ENCODE data around the gene USP17L22.
"Not testable (repeated sequence)": the region's sequence is repeated elsewhere in the genome, so short reads cannot be mapped to it uniquely, and the experiment has no call there.

Gene USP17L22, protein sequence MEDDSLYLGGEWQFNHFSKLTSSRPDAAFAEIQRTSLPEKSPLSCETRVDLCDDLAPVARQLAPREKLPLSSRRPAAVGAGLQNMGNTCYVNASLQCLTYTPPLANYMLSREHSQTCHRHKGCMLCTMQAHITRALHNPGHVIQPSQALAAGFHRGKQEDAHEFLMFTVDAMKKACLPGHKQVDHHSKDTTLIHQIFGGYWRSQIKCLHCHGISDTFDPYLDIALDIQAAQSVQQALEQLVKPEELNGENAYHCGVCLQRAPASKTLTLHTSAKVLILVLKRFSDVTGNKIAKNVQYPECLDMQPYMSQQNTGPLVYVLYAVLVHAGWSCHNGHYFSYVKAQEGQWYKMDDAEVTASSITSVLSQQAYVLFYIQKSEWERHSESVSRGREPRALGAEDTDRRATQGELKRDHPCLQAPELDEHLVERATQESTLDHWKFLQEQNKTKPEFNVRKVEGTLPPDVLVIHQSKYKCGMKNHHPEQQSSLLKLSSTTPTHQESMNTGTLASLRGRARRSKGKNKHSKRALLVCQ

DNA sequence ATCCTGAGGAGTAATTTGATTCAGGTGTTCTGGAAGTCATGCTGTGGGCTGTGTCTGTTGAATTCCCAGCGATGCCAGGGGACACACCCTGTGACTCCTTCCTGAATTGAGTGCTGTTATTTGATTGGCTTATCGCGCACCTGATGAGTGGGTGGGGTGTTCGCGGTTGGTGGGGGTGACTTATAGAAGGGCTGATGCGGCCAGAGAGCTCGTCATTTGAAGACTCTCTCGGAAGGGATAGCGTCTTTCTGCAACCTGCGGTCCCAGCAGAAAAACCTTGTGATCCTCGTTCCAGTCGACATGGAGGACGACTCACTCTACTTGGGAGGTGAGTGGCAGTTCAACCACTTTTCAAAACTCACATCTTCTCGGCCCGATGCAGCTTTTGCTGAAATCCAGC, at the start of gene USP17L22:
TSS of gene USP17L22 (plus strand) at position 301 of the 400 bp plus-strand sequence. CDS start at position 301, 0 bp downstream.
- not testable (repeated sequence) for DNase-seq (ENCODE audit: low read depth in 4 of 4, low spot score in 1 of 4)

DNA sequence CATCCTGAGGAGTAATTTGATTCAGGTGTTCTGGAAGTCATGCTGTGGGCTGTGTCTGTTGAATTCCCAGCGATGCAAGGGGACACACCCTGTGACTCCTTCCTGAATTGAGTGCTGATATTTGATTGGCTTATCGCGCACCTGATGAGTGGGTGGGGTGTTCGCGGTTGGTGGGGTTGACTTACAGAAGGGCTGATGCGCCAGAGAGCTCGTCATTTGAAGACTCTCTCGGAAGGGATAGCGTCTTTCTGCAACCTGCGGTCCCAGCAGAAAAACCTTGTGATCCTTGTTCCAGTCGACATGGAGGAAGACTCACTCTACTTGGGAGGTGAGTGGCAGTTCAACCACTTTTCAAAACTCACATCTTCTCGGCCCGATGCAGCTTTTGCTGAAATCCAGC, 47.6 kb upstream of the USP17L22 start, which contains the start of gene USP17L12:
TSS of gene USP17L12 (plus strand) at position 301 of the 400 bp plus-strand sequence. CDS start at position 301, 0 bp downstream.
- not testable (repeated sequence) for DNase-seq (ENCODE audit: low read depth in 4 of 4, low spot score in 1 of 4)

DNA sequence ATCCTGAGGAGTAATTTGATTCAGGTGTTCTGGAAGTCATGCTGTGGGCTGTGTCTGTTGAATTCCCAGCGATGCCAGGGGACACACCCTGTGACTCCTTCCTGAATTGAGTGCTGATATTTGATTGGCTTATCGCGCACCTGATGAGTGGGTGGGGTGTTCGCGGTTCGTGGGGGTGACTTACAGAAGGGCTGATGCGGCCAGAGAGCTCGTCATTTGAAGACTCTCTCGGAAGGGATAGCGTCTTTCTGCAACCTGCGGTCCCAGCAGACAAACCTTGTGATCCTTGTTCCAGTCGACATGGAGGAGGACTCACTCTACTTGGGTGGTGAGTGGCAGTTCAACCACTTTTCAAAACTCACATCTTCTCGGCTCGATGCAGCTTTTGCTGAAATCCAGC, 42.8 kb upstream of the USP17L22 start, which contains the start of gene USP17L13:
TSS of gene USP17L13 (plus strand) at position 301 of the 400 bp plus-strand sequence. CDS start at position 301, 0 bp downstream.
- DNase-seq (ENCODE audit: low read depth in 4 of 4, low spot score in 1 of 4): not testable (repeated sequence)

DNA sequence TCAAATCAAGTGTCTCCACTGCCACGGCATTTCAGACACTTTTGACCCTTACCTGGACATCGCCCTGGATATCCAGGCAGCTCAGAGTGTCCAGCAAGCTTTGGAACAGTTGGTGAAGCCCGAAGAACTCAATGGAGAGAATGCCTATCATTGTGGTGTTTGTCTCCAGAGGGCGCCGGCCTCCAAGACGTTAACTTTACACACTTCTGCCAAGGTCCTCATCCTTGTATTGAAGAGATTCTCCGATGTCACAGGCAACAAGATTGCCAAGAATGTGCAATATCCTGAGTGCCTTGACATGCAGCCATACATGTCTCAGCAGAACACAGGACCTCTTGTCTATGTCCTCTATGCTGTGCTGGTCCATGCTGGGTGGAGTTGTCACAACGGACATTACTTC, 37.2 kb upstream of the USP17L22 start:
- not testable (repeated sequence) for DNase-seq (ENCODE audit: low read depth in 4 of 4, low spot score in 1 of 4)

DNA sequence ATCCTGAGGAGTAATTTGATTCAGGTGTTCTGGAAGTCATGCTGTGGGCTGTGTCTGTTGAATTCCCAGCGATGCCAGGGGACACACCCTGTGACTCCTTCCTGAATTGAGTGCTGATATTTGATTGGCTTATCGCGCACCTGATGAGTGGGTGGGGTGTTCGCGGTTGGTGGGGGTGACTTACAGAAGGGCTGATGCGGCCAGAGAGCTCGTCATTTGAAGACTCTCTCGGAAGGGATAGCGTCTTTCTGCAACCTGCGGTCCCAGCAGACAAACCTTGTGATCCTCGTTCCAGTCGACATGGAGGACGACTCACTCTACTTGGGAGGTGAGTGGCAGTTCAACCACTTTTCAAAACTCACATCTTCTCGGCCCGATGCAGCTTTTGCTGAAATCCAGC, 33.3 kb upstream of the USP17L22 start, which contains the start of gene USP17L15:
TSS of gene USP17L15 (plus strand) at position 301 of the 400 bp plus-strand sequence. CDS start at position 301, 0 bp downstream.
- not testable (repeated sequence) for DNase-seq (ENCODE audit: low read depth in 4 of 4, low spot score in 1 of 4)

DNA sequence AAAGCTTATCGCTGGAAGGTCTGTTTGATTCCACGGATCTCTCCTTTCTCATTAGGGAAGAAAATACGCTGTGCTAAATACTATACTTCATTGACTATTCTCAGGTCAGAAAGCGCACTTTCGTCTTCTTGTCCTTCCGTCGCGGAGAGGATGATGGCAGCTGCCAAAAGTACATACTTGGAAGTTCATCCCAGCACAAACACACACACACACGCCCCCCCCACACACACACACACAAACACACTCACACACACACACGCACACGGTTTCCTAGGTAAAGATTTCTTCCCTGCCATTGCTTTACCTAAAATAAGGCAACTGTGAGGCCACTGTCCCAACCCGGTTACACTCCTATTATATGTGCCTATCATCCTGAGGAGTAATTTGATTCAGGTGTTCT, 29.0 kb upstream of the USP17L22 start:
- not testable (repeated sequence) for DNase-seq (ENCODE audit: low read depth in 4 of 4, low spot score in 1 of 4)

DNA sequence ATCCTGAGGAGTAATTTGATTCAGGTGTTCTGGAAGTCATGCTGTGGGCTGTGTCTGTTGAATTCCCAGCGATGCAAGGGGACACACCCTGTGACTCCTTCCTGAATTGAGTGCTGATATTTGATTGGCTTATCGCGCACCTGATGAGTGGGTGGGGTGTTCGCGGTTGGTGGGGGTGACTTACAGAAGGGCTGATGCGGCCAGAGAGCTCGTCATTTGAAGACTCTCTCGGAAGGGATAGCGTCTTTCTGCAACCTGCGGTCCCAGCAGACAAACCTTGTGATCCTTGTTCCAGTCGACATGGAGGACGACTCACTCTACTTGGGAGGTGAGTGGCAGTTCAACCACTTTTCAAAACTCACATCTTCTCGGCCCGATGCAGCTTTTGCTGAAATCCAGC, 23.8 kb upstream of the USP17L22 start, which contains the start of gene USP17L17:
TSS of gene USP17L17 (plus strand) at position 301 of the 400 bp plus-strand sequence. CDS start at position 301, 0 bp downstream.
- not testable (repeated sequence) for DNase-seq (ENCODE audit: low read depth in 4 of 4, low spot score in 1 of 4)

DNA sequence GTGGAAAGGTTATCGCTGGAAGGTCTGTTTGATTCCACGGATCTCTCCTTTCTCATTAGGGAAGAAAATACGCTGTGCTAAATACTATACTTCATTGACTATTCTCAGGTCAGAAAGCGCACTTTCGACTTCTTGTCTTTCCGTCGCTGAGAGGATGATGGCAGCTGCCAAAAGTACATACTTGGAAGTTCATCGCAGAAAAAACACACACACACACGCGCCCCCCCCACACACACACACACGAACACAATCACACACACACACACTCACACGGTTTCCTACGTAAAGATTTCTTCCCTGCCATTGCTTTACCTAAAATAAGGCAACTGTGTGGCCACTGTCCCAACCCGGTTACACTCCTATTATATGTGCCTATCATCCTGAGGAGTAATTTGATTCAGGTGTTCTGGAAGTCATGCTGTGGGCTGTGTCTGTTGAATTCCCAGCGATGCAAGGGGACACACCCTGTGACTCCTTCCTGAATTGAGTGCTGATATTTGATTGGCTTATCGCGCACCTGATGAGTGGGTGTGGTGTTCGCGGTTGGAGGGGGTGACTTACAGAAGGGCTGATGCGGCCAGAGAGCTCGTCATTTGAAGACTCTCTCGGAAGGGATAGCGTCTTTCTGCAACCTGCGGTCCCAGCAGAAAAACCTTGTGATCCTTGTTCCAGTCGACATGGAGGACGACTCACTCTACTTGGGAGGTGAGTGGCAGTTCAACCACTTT, 19.3 kb upstream of the USP17L22 start, which contains the start of gene USP17L18:
TSS of gene USP17L18 (plus strand) at position 678 of the 728 bp plus-strand sequence. CDS start at position 678, 0 bp downstream.
- DNase-seq (ENCODE audit: low read depth in 4 of 4, low spot score in 1 of 4): not testable (repeated sequence)

DNA sequence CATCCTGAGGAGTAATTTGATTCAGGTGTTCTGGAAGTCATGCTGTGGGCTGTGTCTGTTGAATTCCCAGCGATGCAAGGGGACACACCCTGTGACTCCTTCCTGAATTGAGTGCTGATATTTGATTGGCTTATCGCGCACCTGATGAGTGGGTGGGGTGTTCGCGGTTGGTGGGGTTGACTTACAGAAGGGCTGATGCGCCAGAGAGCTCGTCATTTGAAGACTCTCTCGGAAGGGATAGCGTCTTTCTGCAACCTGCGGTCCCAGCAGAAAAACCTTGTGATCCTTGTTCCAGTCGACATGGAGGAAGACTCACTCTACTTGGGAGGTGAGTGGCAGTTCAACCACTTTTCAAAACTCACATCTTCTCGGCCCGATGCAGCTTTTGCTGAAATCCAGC, 14.3 kb upstream of the USP17L22 start, which contains the start of gene USP17L19:
TSS of gene USP17L19 (plus strand) at position 301 of the 400 bp plus-strand sequence. CDS start at position 301, 0 bp downstream.
- not testable (repeated sequence) for DNase-seq (ENCODE audit: low read depth in 4 of 4, low spot score in 1 of 4)

DNA sequence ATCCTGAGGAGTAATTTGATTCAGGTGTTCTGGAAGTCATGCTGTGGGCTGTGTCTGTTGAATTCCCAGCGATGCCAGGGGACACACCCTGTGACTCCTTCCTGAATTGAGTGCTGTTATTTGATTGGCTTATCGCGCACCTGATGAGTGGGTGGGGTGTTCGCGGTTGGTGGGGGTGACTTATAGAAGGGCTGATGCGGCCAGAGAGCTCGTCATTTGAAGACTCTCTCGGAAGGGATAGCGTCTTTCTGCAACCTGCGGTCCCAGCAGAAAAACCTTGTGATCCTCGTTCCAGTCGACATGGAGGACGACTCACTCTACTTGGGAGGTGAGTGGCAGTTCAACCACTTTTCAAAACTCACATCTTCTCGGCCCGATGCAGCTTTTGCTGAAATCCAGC, 9.6 kb upstream of the USP17L22 start, which contains the start of gene USP17L20:
TSS of gene USP17L20 (plus strand) at position 301 of the 400 bp plus-strand sequence. CDS start at position 301, 0 bp downstream.
- not testable (repeated sequence) for DNase-seq (ENCODE audit: low read depth in 4 of 4, low spot score in 1 of 4)

DNA sequence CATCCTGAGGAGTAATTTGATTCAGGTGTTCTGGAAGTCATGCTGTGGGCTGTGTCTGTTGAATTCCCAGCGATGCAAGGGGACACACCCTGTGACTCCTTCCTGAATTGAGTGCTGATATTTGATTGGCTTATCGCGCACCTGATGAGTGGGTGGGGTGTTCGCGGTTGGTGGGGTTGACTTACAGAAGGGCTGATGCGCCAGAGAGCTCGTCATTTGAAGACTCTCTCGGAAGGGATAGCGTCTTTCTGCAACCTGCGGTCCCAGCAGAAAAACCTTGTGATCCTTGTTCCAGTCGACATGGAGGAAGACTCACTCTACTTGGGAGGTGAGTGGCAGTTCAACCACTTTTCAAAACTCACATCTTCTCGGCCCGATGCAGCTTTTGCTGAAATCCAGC, 4.8 kb upstream of the USP17L22 start, which contains the start of gene USP17L21:
TSS of gene USP17L21 (plus strand) at position 301 of the 400 bp plus-strand sequence. CDS start at position 301, 0 bp downstream.
- DNase-seq (ENCODE audit: low read depth in 4 of 4, low spot score in 1 of 4): not testable (repeated sequence)

DNA sequence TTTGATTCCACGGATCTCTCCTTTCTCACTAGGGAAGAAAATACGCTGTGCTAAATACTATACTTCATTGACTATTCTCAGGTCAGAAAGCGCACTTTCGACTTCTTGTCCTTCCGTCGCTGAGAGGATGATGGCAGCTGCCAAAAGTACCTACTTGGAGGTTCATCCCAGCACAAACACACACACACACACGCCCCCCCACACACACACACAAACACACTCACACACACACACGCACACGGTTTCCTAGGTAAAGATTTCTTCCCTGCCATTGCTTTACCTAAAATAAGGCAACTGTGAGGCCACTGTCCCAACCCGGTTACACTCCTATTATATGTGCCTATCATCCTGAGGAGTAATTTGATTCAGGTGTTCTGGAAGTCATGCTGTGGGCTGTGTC, 4.3 kb downstream of the USP17L22 start:
- DNase-seq (ENCODE audit: low read depth in 4 of 4, low spot score in 1 of 4): not testable (repeated sequence)
